ENCODE results near the gene SMCO4.

SMCO4 gene

GRCh38 chr11:93492464-93493251, 50.5 kb downstream of the SMCO4 start:
- no peak for TF ChIP-seq CTCF (IDR thresholded peaks at IDR 0.05; ENCODE audit: control insufficient read depth, insufficient read depth, low read depth, low read length, missing control alignments)
- no peak for DNase-seq (ENCODE audit: low read depth)
- no peak overlapping the region for H3K4me3 ChIP-seq (ENCODE audit: control insufficient read depth, low read depth, low read length)

- no peak for TF ChIP-seq CTCF (IDR thresholded peaks at IDR 0.05; ENCODE audit: control insufficient read depth, insufficient read depth, low read depth, low read length, missing control alignments)
- DNase-seq (ENCODE audit: low read depth), result no peak
- no peak overlapping the region for H3K4me3 ChIP-seq (ENCODE audit: control insufficient read depth, low read depth, low read length)
Measured at GRCh38 chr11:93491973-93492372, 51.2 kb downstream of the SMCO4 start.

- DNase-seq (ENCODE audit: low read depth), result no peak
- no peak for TF ChIP-seq CTCF (IDR thresholded peaks at IDR 0.05; ENCODE audit: control insufficient read depth, insufficient read depth, low read depth, low read length, missing control alignments)
- H3K4me3 ChIP-seq (ENCODE audit: control insufficient read depth, low read depth, low read length), result no peak overlapping the region
Measured at GRCh38 chr11:93490996-93491618, 52.1 kb downstream of the SMCO4 start.

- no peak for TF ChIP-seq CTCF (IDR thresholded peaks at IDR 0.05; ENCODE audit: control insufficient read depth, insufficient read depth, low read depth, low read length, missing control alignments)
- DNase-seq (ENCODE audit: low read depth), result no peak
- H3K4me3 ChIP-seq (ENCODE audit: control insufficient read depth, low read depth, low read length), result no peak overlapping the region
Measured at GRCh38 chr11:93489841-93490240, 53.4 kb downstream of the SMCO4 start.

GRCh38 chr11:93487032-93487483, 56.1 kb downstream of the SMCO4 start:
- TF ChIP-seq CTCF (IDR thresholded peaks at IDR 0.05; ENCODE audit: control insufficient read depth, insufficient read depth, low read depth, low read length, missing control alignments), result no peak
- no peak for DNase-seq (ENCODE audit: low read depth)
- H3K4me3 ChIP-seq (ENCODE audit: control insufficient read depth, low read depth, low read length), result no peak overlapping the region

GRCh38 chr11:93485983-93486382, 57.2 kb downstream of the SMCO4 start:
- no peak for TF ChIP-seq CTCF (IDR thresholded peaks at IDR 0.05; ENCODE audit: control insufficient read depth, insufficient read depth, low read depth, low read length, missing control alignments)
- H3K4me3 ChIP-seq (ENCODE audit: control insufficient read depth, low read depth, low read length), result no peak overlapping the region
- DNase-seq (ENCODE audit: low read depth), result no peak
